ENCODE data around the gene AKAP17A.
A peak's percentile ranks its signal among the peaks of the same experiment; 100 is the strongest.

Gene AKAP17A

DNA sequence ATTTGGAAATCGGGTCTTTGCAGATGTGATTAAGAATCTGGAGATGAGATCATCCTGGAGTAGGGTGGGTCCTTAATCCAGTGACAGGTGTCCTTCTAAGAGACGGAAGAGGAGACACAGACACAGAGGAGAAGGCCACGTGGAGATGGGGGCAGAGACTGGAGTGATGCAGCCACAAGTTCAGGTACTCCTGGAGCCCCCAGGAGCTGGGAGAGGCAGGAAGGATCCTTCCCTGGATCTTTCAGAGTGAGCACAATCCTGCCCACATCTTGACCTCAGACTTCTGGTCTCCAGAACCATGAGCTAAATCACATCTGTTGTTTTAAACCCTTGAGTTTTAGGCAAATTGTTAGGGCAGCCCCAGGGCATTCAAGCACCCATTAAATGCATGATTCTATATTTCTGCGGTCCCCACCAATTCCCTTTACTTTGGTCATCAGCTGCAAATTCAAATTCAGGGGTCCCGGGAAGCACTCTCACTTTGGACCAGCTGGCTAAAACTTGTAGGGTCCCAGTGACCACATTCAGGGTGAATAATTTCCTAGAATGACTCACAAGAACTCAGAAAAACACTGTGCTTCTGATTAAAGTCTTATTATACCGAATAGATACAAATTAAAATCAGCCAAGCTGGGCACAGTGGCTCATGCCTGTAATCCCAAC lies 12.8 kb upstream of the AKAP17A start:
- DNase-seq: no peak

DNA sequence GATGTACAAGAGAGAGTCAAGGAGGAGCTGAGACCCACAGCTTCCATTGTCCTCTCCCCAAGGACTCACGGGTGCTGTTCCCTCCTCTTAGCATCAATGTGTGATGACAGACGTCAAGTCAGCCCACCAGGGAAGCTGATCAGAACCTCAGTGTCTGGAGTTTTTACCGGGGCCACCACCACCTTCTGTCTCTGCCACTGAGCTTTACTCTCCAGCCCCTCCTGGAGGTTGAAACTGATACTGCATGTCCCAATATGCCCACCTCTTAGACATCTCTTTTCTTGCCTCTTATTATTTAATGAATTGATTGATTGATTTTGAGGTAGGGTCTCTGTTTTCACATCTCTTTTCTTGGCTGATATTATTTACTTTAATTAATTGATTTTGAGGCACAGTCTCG lies 10.3 kb upstream of the AKAP17A start:
- no peak for DNase-seq

DNA sequence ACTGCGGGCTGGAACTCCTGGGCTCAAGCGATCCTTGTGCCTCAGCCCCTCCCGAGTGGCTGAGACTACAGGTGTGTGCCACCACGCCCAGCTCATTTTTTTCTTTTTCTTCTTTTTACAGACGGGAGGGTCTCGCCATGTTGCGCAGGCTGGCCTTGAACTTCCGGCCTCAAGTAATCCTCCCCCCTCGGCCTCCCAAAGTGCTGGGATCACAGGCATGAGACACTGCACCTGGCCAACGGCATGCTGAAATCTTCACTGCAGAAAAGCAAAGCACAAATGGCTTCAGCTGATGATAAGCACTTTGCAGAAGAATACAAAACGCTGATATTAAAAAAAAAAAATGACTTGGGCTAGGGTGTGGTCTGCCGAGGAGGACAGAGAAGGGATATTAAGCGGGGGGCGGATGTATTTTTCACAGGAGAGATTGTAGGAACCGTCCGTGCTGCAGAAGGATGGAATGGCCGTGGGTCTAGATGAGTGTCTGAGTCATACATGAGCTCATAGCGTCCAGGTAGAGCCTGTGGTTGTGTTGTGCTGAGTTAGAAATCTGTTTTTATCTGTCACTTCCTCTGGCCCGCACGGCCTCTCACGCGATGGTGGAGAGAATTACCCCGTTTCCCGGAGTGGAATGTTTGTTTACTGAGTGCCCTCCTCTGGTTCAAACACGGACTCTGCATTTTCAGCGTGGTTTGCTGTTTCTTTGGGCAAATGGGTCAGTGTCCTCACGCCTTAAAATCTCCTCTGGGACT lies 8.5 kb upstream of the AKAP17A start:
- no peak for DNase-seq

DNA sequence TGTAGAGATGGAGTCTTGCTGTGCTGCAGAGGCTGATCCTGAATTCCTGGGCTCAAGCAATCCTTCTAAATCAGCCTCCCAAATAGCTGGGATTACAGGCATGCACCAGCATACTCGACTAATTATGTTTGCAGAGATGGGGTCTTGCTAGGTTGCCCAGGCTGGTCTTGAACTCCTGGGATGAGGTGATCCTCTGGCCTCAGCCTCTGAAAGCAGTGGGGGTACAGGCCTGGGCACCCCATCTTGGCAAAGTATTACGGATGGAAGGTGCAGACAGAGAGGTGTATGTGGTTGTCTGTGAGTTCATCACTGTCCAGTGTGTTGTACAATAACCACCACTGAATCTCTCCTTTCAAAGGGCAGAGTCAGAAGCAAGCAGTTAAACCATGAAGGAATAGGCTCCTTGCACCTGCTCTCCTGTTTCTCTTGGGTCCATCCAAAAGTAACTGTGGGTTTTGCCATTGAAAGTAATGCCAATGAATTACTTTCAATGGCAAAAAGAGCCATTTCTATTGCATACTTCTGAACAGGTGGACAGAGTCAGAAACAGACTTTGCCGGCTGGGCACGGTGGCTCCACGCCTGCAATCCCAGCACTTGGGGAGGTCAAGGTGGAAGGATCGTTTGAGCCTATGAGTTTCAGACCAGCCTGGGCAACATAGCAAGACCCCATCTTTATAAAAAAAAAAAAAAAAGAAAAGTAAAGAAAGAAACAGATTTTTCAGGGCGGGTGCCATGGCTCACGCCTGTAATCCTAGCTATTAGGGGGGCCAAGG lies 7.0 kb upstream of the AKAP17A start:
- no peak for DNase-seq

DNA sequence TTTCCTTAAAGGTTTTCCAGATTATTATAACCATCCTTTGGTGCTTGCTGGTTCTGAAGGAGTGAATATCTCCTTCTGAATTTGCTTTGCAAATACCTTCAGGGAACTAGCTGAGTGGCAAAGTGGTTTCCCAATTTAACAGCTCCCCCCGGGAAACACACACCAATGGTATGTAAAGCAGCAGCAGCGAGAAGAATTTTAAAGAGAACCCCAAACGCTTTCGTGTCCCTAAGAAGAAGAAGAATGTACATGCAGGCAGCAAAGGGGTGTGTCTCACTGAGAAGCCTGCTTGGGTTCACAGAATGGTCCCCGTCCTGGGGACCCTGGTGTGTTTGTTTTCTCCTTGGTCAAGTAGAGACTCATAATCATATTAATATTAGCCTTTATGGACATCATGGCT lies 4.2 kb upstream of the AKAP17A start:
- DNase-seq: no peak

DNA sequence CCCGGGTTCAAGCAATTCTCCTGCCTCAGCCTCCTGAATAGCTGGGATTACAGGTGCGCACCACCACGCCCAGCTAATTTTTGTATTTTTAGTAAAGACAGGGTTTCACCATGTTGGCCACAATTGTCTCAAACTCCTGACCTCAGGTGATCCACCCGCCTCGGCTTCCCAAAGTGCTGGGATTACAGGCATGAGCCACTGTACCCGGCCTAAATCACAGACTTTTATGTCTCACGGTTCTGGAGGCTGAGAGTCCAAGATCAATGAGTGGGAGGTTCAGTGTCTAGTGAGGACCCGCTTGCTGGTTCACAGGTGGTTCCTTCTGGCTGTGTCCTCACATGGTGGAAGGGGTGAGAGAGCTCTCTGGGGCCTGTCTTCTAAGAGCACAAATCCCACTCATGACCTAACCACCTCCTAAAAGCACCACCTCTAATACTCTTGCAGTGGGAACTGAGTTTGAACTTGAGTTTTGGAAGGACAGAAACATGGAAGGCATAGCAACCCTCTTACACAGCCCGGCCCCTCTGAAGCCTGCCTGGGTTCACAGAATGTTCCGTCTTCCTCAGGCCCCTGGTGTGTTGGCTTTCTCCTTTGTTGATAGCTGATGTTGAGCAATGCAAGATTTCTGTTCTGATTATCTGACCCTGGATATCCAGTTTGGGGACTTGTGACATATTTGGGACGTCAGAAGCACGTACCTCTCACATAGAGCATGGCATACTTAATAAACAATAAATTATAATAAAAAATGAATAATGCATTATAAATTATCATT lies 1.9 kb upstream of the AKAP17A start:
- no peak for DNase-seq

DNA sequence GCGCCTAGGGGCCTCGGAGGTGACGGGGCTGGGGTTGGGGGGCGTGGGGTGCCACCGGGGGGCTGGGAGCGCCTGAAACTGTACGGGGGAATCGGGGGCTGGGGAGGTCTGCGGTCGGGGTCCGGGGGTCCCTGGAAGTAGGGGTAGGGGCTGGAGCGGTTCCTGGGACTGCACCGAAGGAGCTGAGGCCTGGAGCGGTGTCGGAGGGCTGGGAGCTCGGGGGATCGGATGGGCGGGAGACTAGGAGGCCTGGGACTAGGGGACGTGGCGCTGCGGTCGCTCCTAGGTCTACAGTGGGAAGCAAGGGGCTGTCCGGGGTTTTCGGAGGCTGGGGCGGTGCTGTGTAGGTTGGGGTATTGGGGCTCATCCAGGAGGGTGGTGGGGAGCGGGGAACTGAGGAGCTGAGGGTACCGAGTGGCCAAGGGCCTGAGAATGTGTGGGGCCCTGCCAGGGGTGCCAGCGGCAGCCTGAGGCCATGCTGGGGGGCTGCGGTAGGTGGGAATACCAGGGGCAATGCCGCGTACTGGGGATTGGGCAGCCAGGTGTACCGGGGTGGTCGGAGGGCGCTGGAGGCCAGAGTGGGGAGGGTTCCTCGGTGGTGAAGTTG lies 562 bp downstream of the AKAP17A start:
- no peak for DNase-seq

DNA sequence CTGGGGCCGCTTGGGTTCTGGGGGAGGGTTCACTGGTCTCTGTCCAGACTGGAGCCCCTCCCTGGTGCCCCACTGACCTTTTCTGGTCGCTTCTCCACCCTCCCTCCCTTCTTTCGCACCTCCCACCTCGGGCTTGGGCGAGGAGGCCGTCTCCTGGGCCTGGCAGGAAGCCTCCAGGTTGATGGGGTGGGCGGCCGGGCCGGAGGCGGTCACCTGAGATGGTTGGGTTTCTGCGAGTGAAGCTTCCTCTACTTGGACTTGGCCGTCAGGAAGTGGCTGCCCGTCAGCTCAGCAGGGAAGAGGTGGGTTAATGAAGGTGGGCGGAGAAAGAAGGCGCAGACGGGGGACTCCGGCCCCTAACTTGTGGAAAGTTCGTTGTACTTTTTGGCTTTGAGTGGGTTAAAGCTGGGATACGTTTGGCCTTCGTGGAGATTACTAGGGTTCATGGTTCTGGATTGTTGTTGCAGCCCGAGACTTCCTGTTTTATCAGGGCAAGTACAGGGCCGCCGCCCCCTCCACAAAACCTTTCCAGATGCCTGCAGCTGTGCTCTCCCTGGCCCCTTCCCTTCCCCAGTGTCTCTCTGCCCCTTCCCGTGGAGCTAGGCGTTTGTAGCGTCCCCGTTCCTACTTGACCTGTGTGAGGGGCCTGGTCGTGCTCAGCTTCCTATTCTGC lies 1.2 kb downstream of the AKAP17A start:
- peak; percentile 44 for DNase-seq

DNA sequence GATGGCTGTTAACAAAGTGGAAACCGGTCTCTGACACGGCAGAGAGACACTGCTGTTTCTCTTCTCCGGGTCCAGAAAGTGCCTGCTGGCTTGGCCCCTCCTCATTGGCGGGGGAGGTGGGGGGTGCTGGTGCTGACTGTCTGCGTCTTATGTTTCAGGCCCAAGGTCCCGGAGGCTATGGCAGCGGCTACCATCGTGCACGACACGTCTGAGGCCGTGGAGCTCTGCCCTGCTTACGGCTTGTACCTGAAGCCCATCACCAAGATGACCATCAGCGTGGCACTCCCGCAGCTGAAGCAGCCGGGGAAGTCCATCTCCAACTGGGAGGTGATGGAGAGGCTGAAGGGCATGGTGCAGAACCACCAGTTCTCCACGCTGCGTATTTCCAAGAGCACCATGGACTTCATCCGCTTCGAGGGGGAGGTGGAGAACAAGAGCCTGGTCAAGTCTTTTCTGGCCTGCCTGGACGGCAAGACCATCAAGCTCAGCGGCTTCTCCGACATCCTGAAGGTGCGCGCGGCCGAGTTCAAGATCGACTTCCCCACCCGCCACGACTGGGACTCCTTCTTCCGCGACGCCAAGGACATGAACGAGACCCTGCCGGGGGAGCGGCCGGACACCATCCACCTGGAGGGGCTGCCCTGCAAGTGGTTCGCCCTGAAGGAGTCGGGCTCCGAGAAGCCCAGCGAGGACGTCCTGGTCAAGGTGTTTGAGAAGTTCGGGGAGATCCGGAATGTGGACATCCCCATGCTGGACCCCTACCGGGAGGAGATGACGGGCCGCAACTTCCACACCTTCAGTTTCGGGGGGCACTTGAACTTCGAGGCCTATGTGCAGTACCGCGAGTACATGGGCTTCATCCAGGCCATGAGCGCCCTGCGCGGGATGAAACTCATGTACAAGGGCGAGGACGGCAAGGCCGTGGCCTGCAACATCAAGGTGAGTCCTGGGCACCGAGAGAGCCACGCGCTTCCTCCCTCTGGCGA lies 2.2 kb downstream of the AKAP17A start:
- DNase-seq: no peak

DNA sequence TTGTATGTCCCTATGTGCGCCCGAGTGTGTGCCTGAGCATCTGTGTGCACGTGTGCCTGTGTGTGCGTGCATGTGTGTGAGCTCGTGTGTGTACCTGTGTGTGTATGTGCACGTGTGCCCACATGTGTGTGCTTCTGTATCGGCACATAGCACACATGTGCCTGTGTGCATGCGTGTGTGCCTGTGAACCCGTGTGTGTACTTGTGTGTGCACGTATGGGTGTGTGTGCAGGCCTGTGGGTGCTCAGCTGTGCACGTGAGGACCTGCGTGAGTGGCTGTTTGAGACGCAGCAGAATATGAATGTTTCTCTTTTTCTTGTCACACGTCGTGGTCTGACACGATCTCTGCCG lies 4.3 kb downstream of the AKAP17A start:
- DNase-seq: no peak

DNA sequence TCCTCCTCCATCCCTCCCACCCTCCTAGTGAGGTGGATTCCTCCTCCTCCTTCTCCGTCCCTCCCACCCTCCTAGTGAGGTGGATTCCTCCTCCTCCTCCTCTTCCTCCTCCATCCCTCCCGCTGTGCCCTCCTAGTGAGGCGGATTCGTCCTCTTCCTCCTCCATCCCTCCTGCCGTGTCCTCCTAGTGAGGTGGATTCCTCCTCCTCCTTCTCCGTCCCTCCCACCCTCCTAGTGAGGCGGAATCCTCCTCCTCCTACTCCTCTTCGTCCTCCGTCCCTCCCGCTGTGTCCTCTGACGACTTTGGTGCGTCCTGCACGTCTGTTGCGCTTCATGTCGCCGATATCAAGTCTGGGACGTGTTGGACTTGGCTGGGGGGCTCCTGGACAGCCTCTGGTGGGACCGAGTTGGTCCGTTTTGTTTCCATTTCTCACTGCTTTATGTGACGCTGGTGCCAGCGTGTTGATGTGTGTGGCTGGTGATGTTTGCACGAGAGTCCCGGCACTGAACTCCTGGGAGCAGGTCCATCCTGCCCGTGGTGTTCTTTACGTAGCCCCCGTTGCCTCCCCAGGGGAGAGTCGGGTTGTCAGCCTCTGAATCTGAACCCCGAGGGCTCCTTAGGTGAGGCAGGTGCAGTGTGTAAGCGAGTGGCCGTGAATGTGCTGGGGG lies 5.4 kb downstream of the AKAP17A start:
- DNase-seq: no peak

DNA sequence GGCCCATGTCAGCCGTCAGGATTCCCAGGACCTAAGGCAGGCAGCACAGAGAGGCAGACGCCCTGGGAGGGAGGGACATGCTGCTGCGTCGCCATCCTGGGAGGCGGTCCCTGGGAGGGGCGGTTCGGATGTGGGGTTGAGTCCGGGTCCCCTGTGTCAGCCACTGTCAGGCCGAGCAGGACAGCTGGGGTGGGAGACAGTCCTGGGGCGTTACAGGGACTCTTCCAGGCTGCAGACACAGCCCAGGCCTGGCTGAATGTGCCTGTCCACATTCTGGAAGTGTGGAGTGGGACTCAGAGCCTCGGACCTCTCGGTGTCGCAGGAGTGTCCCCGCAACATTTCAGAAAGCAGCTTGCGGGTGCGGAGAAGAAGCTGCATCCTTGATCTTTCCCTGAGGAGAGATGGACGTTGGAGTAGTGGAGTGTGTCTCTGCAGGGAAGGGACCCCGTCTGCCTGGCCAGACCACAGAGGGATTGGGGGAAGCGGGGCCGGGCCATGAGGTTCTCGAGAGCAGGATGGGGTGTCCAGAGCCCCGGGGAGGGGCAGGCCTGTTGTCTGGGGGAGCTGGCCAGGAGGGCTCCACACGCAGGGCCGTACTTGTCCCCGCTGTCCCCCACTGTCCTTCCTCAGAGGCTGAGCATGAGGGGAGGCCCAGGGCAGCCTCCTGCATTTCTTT lies 6.1 kb downstream of the AKAP17A start:
- DNase-seq: no peak

DNA sequence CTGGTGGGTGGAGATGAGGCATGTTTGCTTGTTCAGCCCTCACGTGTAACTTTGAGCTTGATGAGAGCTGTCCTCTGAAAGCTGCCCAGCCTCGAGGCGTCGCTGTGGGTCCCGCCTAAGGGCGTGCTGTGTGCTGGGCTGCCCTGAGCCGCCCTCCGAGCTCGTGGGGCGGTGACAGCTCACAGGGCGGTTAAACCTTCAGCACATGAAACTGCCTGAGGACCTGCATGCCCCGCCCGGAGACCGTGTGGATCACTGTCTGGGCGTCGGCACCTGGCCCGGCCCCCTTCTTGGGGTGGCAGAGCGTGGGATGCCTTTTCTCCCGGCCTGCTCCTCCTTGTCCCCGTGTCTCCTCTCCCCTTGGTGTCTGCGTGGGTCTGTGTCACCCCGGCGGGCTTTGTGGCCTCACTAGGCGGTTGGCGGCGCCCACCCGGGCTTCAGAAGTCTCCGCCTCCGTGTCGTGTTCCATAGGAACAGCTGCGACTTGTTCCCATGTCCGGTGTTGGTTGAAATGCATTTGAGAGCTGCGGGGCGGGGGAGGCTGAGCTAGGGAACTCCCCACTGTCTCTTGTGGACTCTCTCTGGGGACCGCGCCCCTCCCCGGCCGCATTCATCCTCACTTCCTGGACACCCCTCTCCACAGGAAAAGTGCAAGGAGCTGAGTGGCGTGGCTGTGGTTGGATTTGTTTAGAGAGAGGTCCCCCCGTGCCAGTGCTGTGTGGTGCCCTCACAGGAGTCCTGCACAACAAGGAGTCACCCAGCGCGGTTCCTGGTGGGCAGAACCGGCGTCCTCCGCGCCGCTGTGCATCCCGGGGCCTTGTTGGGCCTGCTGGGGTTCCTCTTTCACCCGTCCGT lies 6.8 kb downstream of the AKAP17A start:
- no peak for DNase-seq

DNA sequence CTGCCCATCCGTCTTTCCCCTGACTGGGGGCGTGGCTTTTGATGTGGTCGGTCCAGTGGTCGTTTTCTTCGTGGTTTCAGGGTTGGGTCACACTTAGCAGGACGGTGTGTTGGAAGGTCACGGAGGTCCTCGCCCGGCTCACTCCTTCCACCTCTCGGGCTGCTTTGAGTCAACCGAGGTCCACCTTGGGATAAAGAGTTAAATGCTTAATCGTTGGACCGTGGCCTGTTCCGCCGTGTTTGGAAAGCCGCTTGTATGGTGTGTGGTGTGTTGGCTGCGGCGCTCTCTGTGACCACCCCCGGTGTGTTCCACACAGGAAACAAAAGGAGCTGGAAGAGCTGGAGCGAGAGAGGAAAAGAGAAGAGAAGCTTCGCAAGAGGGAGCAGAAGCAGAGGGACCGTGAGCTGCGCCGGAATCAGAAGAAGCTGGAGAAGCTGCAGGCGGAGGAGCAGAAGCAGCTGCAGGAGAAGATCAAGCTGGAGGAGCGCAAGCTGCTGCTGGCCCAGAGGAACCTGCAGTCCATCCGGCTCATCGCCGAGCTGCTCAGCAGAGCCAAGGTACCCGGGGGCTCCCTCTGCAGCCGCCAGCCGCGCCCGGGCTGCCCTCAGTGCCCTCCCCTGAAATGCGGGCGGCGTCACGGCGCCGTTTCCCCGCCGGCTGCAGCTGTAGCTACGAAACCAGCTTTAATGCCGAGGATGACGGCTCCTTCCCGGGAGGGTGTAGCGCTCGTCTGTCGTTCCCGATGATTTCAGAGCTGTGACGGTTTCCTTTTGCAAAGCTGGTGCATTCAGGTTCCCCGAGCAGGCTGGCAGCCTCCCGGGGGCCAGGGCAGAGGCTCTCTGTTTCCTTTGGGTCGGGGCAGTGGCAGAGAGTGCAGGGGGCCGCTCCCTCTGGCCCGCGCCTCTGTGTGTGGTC lies 7.7 kb downstream of the AKAP17A start:
- DNase-seq: no peak

DNA sequence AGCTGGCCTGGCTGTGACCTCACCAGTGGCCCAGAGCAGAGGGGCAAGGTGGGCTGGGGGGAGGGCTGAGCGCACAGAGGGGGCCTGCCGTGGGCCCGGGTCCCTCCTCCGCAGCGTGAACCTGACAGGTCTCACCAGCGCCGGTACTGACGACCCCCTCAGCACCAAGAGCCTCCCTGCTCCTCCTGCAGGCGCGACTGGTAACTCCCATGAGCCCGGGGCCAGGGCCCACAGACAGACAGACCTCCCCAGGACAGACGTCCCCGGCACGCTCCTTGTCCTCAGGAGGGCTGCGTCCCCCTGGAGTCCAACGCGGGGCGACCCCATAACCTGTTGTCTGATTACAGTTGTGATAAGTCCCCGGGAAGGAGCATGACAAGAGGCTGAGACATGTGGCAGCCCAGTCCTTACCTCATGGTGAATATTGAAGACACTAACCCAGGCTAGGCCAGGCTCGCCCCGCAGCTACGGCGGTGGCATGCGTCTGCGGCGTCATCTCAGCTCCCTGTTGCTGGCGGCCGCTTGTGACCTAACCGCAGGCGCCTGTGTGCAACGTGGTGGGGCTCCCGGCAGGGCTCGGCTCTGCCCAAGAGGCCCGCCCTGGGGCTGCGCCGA lies 8.5 kb downstream of the AKAP17A start:
- no peak for DNase-seq

DNA sequence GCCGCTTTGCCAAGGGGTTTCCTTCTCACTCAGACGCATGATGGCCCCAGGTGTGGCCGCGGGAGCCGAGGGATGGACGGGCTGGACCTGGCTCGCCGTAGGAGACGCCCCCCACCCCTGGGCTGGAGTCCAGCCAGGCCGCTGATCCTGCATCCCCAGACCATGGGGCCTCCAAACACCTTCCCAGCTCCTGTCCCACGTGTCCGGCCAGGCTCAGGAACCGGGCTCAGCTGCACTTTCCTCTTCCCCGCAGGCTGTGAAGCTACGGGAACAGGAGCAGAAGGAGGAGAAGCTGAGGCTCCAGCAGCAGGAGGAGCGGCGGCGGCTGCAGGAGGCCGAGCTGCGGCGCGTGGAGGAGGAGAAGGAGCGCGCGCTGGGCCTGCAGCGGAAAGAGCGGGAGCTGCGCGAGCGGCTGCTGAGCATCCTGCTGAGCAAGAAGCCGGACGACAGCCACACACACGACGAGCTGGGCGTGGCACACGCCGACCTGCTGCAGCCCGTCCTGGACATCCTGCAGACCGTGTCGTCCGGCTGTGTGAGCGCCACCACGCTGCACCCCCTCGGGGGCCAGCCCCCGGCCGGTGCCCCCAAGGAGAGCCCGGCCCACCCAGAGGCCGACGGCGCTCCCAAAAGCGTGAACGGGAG lies 9.1 kb downstream of the AKAP17A start:
- DNase-seq: no peak

Measured in right kidney (tissue), 1 donor.